ENCODE results near the gene CHST3.

GRCh38 chr10:72015841-72016240 lies 51.6 kb downstream of the CHST3 start:
- TF ChIP-seq CTCF (IDR thresholded peaks at IDR 0.05) (no peak), POLR2A (IDR thresholded peaks at IDR 0.05) (no peak)
